Mesenchymal stem cell (in vitro differentiated cells and primary cell): ENCODE data around the gene FRMD4A.

Source experiments
- DNase-seq: peaks from one replicate; pipeline ENCODE4 v3.0.0-alpha.2; 2013
- H2AFZ ChIP-seq: one replicate; pipeline ENCODE4 v1.6.1; 2013; ENCODE audit warnings: low read depth, mild to moderate bottlenecking, control low read depth, inconsistent platforms, low read length, moderate library complexity
- H2AK5ac ChIP-seq: 2 replicates; pipeline ENCODE4 v1.6.1; 2013; ENCODE audit warnings: low read length, moderate library complexity, mild to moderate bottlenecking, inconsistent platforms; ENCODE audit not compliant: severe bottlenecking
- H2BK120ac ChIP-seq: one replicate; pipeline ENCODE4 v1.6.1; 2013; ENCODE audit warnings: low read depth, mild to moderate bottlenecking, inconsistent platforms, low read length, moderate library complexity
- H2BK12ac ChIP-seq, 2 experiments: one replicate each; pipeline ENCODE4 v1.6.1; 2013; ENCODE audit warnings: inconsistent platforms in 2 of 2, low read length in 2 of 2, mild to moderate bottlenecking in 2 of 2, moderate library complexity in 2 of 2, control low read depth in 1 of 2
- H2BK15ac ChIP-seq: one replicate; pipeline ENCODE4 v1.6.1; 2013; ENCODE audit warnings: mild to moderate bottlenecking, low read depth, inconsistent platforms; ENCODE audit not compliant: poor library complexity, severe bottlenecking
- H2BK5ac ChIP-seq: 2 replicates; pipeline ENCODE4 v1.6.1; 2013; ENCODE audit warnings: low read depth, mild to moderate bottlenecking, low read length, control low read depth, inconsistent platforms; ENCODE audit not compliant: poor library complexity, severe bottlenecking
- H3K14ac ChIP-seq, 2 experiments: one replicate each; pipeline ENCODE4 v1.6.1; 2013; ENCODE audit warnings: inconsistent platforms in 2 of 2, low read length in 2 of 2, control low read depth in 1 of 2, mild to moderate bottlenecking in 1 of 2, moderate library complexity in 1 of 2
- H3K18ac ChIP-seq, 2 experiments: one replicate each; pipeline ENCODE4 v1.6.1; 2013; ENCODE audit warnings: inconsistent platforms in 2 of 2, low read length in 2 of 2, control low read depth in 1 of 2, low read depth in 1 of 2, mild to moderate bottlenecking in 1 of 2
- H3K23ac ChIP-seq, 2 experiments: one replicate each; pipeline ENCODE4 v1.6.1; 2013; ENCODE audit warnings: inconsistent platforms in 2 of 2, low read length in 2 of 2, mild to moderate bottlenecking in 2 of 2, moderate library complexity in 2 of 2, control low read depth in 1 of 2
- H3K27ac ChIP-seq: 2 replicates; pipeline ENCODE4 v1.5.1; 2013; ENCODE audit warnings: mild to moderate bottlenecking, moderate library complexity, low read length, control low read depth, inconsistent platforms; ENCODE audit not compliant: poor library complexity, severe bottlenecking
- H3K27me3 ChIP-seq, 2 experiments: 2 replicates each; pipeline versions ENCODE4 v1.6.1 to v1.7.0; 2013; ENCODE audit warnings: low read length in 2 of 2, mild to moderate bottlenecking in 2 of 2, moderate library complexity in 2 of 2, control low read depth in 1 of 2, inconsistent platforms in 1 of 2; ENCODE audit not compliant: control insufficient read depth in 1 of 2, insufficient read depth in 1 of 2
- H3K36me3 ChIP-seq, 2 experiments: 2 replicates each; pipeline versions ENCODE4 v1.6.1 to v1.7.0; 2013; ENCODE audit warnings: low read length in 2 of 2, control low read depth in 1 of 2, inconsistent platforms in 1 of 2, low read depth in 1 of 2, mild to moderate bottlenecking in 1 of 2; ENCODE audit not compliant: insufficient read depth in 2 of 2, control insufficient read depth in 1 of 2
- H3K4ac ChIP-seq, 2 experiments: one replicate each; pipeline ENCODE4 v1.6.1; 2013; ENCODE audit warnings: inconsistent platforms in 2 of 2, low read length in 2 of 2, mild to moderate bottlenecking in 2 of 2, moderate library complexity in 2 of 2, control low read depth in 1 of 2, low read depth in 1 of 2
- H3K4me1 ChIP-seq: 2 replicates; pipeline ENCODE4 v1.6.1; 2013; ENCODE audit warnings: low read depth, low read length, control low read depth; ENCODE audit not compliant: control insufficient read depth, insufficient read depth
- H3K4me2 ChIP-seq: 2 replicates; pipeline ENCODE4 v1.6.1; 2013; ENCODE audit warnings: low read length, mild to moderate bottlenecking, inconsistent platforms; ENCODE audit not compliant: poor library complexity, severe bottlenecking
- H3K4me3 ChIP-seq, 2 experiments: 2 replicates each; pipeline versions ENCODE4 v1.5.1 to v1.7.0; 2013; ENCODE audit warnings: low read length in 2 of 2, mild to moderate bottlenecking in 2 of 2, control low read depth in 1 of 2, low read depth in 1 of 2; ENCODE audit not compliant: insufficient read depth in 1 of 2
- H3K79me1 ChIP-seq: replicated peaks from 2 replicates; pipeline ENCODE4 v1.6.1; 2013; ENCODE audit warnings: mild to moderate bottlenecking, control low read depth, low read length, inconsistent platforms; ENCODE audit not compliant: poor library complexity, severe bottlenecking
- H3K9ac ChIP-seq: 2 replicates; pipeline ENCODE4 v1.7.0; 2013; ENCODE audit warnings: mild to moderate bottlenecking, low read length, moderate library complexity
- H3K9me3 ChIP-seq: 2 replicates; pipeline ENCODE4 v1.7.0; 2013; ENCODE audit warnings: mild to moderate bottlenecking, low read length; ENCODE audit not compliant: control insufficient read depth
- H4K8ac ChIP-seq: one replicate; pipeline ENCODE4 v1.6.1; 2013; ENCODE audit warnings: inconsistent platforms, mild to moderate bottlenecking, low read length, moderate library complexity
- H4K91ac ChIP-seq: one replicate; pipeline ENCODE4 v1.6.1; 2013; ENCODE audit warnings: mild to moderate bottlenecking, low read length, inconsistent platforms
- WGBS: methylation state at CpG from one replicate; pipeline ENCODE4 v1.1.7; 2013; ENCODE audit warnings: mixed read lengths; 5-methylcytosine and 5-hydroxymethylcytosine counted together

Gene FRMD4A

DNA sequence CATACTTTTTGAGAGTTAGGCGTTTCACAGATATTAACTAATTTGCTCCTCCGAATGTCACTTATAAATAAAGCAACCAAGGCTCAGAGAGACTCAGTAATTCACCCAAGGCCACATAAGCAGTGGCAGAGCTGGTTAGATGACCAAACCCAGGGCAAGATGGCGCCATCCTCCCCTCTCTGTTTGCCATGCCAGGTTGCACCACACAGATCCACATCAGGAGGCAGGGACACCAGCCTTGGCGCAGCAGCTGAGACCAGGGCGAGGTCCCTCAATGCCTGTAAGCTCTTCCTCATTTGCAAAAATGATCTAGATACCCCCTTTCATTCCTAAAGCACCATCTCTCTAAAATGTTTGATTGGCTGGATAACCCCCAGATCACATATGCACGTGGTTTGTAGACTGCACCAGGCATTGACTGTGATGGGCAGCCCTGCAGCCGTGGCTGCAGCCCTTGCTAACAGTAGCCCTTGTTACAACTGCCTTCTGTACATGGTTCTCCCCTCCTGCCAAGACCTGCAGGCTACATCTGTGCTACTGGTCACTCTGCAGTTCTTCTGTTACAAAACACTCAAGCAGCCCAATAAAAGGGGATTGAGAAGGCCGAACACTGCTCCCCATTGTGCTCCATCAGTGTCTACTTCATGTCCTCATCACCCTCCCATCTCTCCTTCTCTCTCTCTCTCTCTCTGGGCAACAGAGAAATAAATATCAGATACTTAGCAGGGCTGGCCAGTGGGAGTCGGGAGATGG is 445.3 kb downstream of the FRMD4A start:
- no peak overlapping the region for H3K4me2 ChIP-seq
- no peak overlapping the region for H2BK5ac ChIP-seq
- H3K79me1 ChIP-seq, result peaks cover 12% of the 10 kb centered on the region
- no peaks in the 10 kb centered on the region for H3K27me3 ChIP-seq
- H4K91ac ChIP-seq, result no peak overlapping the region
- H3K4ac ChIP-seq, result no peak overlapping the region
- H3K23ac ChIP-seq, result no peak overlapping the region
- no peak overlapping the region for H2AK5ac ChIP-seq
- H3K9ac ChIP-seq, result no peak overlapping the region
- peak overlapping the region in 1 of 2 experiments; percentile 42 for H3K18ac ChIP-seq
- H3K9me3 ChIP-seq, result no peaks in the 10 kb centered on the region
- H3K27ac ChIP-seq, result no peak overlapping the region
- no peak overlapping the region for H3K4me3 ChIP-seq
- H2BK120ac ChIP-seq, result no peak overlapping the region
- peaks cover 17% of the 10 kb centered on the region for H3K4me1 ChIP-seq
- no peak overlapping the region for H2AFZ ChIP-seq
- H4K8ac ChIP-seq, result peak overlapping the region; percentile 53
- H3K36me3 ChIP-seq, result peaks cover 0 to 4% of the 10 kb centered on the region in 2 experiments
- no peak for DNase-seq
- H3K14ac ChIP-seq, result no peak overlapping the region
- no peak overlapping the region for H2BK12ac ChIP-seq
- 98% methylated on average over 9 of the region's 9 CpGs for WGBS
- H2BK15ac ChIP-seq, result peak overlapping the region; percentile 4

DNA sequence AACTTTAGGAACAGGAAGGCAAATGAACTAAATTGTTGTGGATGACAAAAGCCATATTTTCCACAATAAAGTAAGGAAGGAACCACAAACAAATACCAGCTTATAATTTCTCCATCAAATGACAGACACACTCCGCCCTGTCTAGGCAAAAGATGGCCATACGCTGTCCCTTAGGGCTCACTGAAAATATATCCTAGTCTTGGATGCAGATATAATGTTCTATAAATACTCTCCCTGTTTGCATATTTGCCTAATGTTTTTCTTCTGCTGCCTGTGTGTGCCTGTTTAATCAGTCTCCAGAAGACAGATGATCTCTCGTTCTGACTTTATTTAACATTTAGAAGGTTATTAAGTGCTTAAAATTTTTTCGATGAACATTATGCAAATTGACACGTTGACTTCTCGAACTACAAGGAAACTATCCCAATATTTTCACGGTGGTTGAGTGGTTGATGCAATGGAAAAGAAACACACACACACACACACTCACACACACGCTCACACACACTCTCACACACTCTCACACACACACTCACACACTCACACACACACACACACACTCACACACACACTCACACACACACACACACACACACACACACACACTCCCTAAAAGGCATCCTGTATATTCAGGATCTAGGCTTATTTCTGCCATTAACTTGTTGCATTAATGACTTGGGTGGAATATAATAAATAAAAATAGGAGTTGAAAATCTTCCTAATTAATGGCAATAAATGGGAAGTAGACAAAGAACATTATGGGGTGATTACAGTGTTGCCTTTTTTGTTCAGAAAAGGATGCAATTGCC is 446.9 kb downstream of the FRMD4A start:
- WGBS, result 72% methylated on average over 6 of the region's 8 CpGs
- Histone ChIP-seq H3K27me3 (no peaks in the 10 kb centered on the region), H3K4me2 (no peak overlapping the region), H3K14ac (no peak overlapping the region), H2BK15ac (no peak overlapping the region), H3K9me3 (no peaks in the 10 kb centered on the region), H2BK12ac (no peak overlapping the region), H3K4me1 (peaks cover 10% of the 10 kb centered on the region), H3K4me3 (no peak overlapping the region), H3K9ac (no peak overlapping the region), H2BK120ac (no peak overlapping the region), H3K79me1 (peaks cover 12% of the 10 kb centered on the region), H3K36me3 (peaks cover 0 to 4% of the 10 kb centered on the region in 2 experiments), H3K23ac (no peak overlapping the region), H4K91ac (no peak overlapping the region), H2AFZ (no peak overlapping the region), H3K4ac (no peak overlapping the region), H4K8ac (no peak overlapping the region), H2AK5ac (no peak overlapping the region), H2BK5ac (no peak overlapping the region), H3K27ac (no peak overlapping the region), H3K18ac (no peak overlapping the region)
- DNase-seq, result no peak

DNA sequence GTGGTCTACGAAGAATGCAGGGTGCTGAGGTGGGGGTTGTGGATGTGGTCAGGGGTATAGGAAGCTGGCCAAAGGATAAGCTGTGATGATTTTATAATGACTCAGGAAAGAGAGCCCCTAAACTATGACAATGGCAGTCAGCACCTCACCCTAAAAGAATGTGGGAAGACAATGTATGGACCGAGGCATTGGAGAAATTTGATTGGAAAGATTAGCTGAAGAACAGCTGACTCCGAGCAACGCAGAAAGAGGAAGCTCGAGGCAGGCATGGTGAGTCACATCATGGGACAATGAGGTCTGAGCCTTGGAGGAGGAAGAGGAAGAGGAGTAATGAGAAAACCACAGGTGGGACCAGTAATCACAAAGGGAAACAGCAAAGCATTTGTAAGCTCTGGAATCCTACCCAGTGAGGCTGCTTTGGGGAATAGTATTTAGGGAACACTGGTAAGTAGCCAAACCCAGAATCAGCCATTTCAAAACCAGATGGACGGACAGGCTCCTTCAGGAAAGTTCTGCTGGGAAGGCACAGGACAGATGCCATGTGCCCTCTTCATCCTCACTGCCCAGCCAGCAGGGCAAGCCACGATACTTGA is 448.5 kb downstream of the FRMD4A start:
- H3K4me3 ChIP-seq, result peak overlapping the region in 1 of 2 experiments; percentile 35
- H3K18ac ChIP-seq, result peak overlapping the region; percentile 54 to 90
- peak overlapping the region in 1 of 2 experiments; percentile 81 for H3K4ac ChIP-seq
- peaks cover 14% of the 10 kb centered on the region for H3K4me1 ChIP-seq
- peak; percentile 89 for DNase-seq
- H3K27me3 ChIP-seq, result no peaks in the 10 kb centered on the region
- H2BK120ac ChIP-seq, result peak overlapping the region; percentile 9
- no peak overlapping the region for H2AFZ ChIP-seq
- peak overlapping the region; percentile 21 for H2AK5ac ChIP-seq
- H3K4me2 ChIP-seq, result no peak overlapping the region
- no peak overlapping the region for H2BK15ac ChIP-seq
- peak overlapping the region; percentile 77 for H4K91ac ChIP-seq
- peak overlapping the region in 1 of 2 experiments; percentile 57 for H2BK12ac ChIP-seq
- no peak overlapping the region for H3K14ac ChIP-seq
- peak overlapping the region; percentile 86 for H4K8ac ChIP-seq
- no peak overlapping the region for H3K23ac ChIP-seq
- 14% methylated on average over 7 of the region's 7 CpGs for WGBS
- H3K79me1 ChIP-seq, result peaks cover 14% of the 10 kb centered on the region
- peak overlapping the region; percentile 53 for H3K9ac ChIP-seq
- peaks cover 0 to 4% of the 10 kb centered on the region in 2 experiments for H3K36me3 ChIP-seq
- H3K27ac ChIP-seq, result peak overlapping the region; percentile 69
- H2BK5ac ChIP-seq, result no peak overlapping the region
- no peaks in the 10 kb centered on the region for H3K9me3 ChIP-seq

DNA sequence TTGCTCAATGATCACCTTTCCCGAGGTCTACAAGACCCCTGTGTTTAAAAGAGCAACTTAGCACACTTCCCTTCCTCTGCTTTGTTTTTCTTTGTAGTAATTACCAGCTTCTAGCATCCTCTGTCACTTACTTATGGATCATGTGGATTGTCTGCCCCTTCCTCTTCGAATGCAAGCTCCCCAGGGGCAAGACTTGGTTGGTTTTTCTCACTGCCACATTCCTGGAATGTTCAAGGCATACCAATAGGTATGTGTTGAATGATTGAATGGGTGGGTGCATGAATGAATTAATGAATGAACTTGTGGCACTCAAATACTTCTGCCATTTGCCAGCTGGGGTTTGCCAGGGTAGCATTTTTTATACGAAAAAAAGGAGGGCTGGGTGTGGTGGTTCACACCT is 450.0 kb downstream of the FRMD4A start:
- Histone ChIP-seq H3K27ac (no peak overlapping the region), H2AK5ac (peak overlapping the region; percentile 70), H2BK12ac (no peak overlapping the region), H3K4me3 (no peak overlapping the region), H3K27me3 (no peaks in the 10 kb centered on the region), H3K9me3 (no peaks in the 10 kb centered on the region), H2BK120ac (no peak overlapping the region), H2AFZ (no peak overlapping the region), H3K23ac (no peak overlapping the region), H3K14ac (no peak overlapping the region), H3K9ac (no peak overlapping the region), H4K8ac (peak overlapping the region; percentile 35), H3K4ac (no peak overlapping the region), H3K4me2 (no peak overlapping the region), H3K18ac (no peak overlapping the region), H2BK15ac (peak overlapping the region; percentile 40), H2BK5ac (no peak overlapping the region), H3K36me3 (peaks cover 0 to 4% of the 10 kb centered on the region in 2 experiments), H3K4me1 (peaks cover 14% of the 10 kb centered on the region), H3K79me1 (peaks cover 17% of the 10 kb centered on the region), H4K91ac (peak overlapping the region; percentile 11)
- DNase-seq, result no peak
- WGBS, result 91% methylated on average over 3 of the region's 3 CpGs
